NCI-H82 treated with DMSO at 0.1 percent for 48 hours (cell line): ENCODE results near the gene RNF4.
"Not testable (repeated sequence)": the region's sequence is repeated elsewhere in the genome, so short reads cannot be mapped to it uniquely, and the experiment has no call there.

Experiments used
- DNase-seq: peaks from one replicate; lab custom pipeline; 2025; ENCODE audit not compliant: unreplicated experiment; lab: John Stamatoyannopoulos, UW

Gene RNF4

DNA sequence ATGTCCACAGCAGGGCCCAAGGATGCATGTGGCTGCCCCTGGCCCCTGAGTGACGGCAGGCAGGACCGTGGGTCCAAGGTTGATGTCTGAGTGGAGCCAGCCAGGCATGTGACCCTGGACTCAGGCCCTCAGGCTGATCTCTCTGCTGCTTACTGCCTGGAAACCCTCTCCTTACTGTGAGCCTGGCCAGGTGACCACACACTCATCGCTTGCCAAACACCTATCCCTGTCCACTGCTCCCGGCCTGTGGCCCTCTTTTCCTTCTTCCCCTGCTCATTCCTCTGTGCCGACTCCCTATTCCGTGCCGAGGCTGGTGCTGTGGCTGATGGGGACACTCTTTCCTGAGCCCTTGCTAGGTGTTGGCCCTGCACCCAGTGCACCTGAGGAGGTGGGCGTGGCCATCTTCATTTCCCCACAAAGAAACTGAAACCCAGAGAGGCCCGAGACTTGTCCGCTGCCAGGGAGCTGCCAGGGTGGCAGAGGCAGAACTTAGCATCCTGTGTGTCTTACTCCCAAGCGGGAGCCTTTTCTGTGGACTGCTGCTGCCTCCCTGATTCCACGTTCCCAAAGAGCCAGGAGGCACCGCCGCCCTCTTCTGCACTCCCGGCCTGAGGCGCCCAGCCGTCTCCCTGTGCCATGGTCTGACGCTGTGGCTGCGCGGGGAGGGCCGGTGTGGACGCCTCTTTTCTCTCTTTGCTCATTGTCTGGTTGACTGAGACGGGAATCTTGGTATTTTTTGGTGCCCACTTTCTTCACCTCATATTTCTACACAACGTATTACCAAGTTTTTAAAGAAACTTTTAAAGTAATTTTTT, 11.2 kb upstream of the RNF4 start:
- DNase-seq, result no peak

- no peak for DNase-seq
These were observed 10.1 kb upstream of the RNF4 start for GRCh38 chr4:2458546-2459491.

DNA sequence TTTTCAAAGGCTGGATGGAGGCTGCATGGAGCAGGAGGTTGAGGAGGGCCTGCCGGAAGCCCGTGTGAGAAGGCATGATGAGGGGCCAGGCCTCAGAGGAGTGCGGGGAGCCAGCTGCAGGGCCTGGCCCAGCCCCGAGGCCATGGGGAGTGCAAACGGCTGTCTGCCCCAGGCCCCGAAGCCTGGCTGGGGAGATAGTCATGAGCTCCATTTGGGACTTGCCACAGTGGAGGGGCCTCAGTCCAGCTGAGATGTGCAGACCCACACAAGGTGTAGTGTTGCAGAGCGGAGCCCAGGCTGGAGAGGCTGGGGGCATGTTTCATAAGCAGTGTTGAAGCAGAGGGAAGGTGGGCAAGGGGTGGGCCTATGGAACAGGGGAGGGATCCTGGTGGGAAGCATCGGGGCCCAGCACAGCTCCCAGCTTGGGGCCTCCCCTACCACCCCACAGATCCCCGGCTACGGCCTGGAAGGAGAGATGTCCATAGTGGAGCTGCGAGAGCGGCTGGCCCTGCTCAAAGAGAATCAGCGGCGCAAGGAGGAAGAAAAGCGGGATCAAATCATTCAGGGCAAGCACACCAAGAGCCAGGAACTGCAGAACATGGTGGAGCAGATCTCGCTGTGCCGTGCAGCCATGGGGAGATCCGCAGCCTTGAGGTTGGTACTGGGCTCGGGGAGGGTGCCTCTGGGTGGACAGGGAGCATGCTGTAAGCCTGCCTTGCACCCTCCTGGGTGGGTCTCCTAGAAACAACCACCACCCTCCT, 9.1 kb upstream of the RNF4 start:
- DNase-seq, result no peak

- DNase-seq, result no peak
These were observed 7.5 kb upstream of the RNF4 start for GRCh38 chr4:2461246-2461960.

- no peak for DNase-seq
These were observed 6.5 kb upstream of the RNF4 start for GRCh38 chr4:2462218-2462991.

GRCh38 chr4:2462992-2463762, 5.7 kb upstream of the RNF4 start:
- DNase-seq, result no peak

DNA sequence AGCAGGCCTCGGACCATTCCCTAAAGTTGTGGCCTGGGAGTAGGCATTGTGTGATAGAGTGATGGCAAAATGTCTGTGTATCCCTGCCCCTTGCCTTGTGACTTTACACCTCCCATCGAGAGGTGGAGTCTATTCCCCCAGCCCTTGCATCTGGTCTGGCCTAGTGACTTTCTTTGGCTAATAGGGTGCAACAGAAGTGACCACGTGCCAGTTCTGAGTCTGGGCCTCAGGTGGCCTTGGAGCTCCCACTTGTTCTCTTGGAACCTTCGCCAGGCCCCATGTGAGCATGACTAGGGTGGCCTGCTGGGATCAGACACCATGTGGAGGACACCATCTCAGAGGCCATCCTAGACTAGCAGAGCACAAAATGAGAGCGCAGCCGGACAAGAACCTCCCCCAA, 3.9 kb upstream of the RNF4 start:
- DNase-seq, result no peak

DNA sequence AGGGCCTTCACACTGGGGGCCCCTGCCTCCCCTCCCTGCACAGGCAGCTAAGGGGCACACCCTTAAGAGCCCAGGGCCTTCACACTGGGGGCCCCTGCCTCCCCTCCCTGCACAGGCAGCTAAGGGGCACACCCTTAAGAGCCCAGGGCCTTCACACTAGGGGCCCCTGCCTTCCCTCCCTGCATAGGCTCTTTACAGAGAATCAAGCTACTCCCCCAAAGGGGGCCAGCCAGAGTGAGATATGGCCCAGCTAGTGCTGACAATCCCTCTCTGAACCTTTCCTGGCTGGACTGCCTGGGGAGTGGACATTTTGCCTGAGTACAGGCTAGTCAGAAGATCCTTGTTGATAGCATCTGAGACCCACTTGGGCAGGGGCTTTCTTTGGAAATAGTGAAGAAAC, 3.4 kb upstream of the RNF4 start:
- DNase-seq, result not testable (repeated sequence)

DNA sequence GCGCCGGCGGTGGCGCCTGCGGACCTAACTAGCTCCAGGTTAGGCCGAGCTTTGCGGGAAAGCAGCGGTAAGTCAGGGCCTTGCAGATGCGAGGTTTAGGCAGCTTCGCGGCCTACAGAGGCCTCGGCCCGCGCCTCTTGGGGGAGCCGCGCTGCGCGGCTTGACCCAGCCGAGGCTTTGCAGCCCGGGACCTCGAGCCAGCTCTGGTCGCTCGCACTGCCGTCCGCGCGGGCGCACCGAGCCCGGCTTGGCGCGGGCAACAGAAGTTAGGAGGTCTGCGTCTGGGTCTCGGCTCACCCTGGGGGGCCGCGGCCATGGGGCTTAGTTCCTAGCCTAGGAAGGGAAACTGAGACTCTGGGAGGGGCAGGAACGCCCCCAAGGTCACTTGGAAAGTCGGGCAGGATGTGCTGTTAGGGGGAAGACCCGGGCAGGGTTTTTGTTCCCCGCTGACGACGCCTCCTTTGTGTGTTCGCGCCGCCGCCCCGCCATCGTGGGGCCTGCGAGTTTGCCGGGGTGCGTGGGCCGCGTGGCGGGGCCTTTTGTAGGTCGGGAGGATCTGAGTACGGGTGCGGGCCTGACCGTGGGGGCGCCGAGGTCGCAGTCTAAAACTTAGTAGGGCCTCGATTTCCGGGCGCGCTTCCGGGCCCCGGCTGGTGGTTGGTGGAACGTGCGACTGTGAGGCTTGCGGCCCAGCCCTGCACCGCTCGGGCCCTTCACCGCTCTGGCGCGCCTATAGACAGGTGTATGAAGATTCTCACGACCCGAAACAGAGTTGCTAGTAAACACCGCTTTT, 482 bp downstream of the RNF4 start:
- no peak for DNase-seq

DNA sequence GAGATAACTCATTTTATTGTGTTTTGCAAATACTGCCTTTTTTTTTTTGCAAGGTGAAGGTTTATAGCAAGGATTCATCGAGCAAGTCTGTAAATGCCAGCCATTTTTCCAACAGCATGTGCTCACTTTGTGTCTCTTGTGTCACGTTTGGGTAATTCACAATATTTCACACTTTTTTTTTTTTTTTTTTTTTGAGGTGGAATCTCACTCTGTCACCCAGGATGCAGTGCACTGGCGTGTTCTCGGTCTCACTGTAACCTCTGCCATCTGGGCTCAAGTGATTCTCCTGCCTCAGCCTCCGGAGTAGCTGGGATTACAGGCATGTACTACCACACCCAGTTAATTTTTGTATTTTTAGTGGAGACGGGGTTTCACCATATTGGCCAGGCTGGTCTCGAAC, 1.9 kb downstream of the RNF4 start:
- DNase-seq, result no peak

DNA sequence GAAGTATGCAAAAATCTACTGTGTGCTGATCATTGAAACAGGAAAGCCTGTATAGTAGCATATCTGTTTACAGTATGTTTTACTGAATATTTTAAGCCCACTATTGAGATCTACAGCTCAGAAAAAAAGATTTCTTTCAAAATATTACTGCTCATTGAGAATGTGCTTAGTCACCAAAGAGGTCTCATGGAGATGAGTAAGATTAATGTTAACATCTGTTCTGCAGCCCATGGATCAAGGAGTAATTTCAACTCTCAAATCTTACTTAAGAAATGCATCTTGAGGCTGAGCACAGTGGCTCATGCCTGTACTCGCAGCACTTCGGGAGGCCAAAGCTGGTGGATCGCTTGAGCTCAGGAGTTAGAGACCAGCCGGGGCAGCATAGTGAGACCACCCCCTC, 3.3 kb downstream of the RNF4 start:
- DNase-seq, result no peak

- DNase-seq, result no peak
These were observed 9.3 kb downstream of the RNF4 start for GRCh38 chr4:2478229-2478628.

DNA sequence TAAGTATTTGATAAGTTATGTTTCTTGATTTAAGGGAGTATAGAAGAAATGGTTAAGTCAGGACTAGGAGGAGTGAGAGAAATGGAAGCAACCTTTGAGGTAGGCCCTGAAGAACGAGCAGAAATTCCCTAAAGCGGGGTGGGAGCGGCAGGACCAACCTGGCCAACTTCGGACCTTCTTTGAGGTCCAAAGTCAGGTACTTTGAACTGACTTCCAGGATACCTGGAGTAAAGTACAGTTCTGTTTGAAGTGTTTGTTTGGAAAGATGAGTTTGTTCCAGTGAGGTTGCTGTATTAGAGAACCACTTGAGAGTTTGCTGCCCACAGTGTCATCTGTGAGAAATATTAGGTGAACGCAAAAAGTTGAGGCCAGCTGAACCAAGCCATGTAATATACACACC, 11.7 kb downstream of the RNF4 start:
- DNase-seq, result no peak

- DNase-seq, result no peak
These were observed 13.3 kb downstream of the RNF4 start for GRCh38 chr4:2482192-2482591.

DNA sequence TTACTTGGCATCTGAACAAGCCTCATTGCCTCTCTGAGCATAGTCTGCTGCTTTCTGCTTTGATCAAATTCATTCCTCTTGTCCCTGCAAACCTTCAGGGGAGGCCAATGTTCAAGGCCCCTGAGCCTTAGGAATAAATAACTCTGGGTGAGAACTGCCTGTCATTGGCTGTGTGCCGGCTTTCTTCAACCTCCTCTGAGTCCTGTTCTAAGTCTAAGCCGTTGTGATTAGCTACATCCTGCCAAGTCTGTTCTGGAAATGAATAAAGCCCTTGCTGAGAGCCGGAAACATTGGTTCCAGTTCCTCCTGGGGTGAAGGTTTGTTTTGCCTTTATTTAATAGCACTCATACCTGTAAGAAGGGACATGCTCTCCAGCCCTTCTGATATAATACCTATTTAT, 13.8 kb downstream of the RNF4 start:
- peak; percentile 5 for DNase-seq

DNA sequence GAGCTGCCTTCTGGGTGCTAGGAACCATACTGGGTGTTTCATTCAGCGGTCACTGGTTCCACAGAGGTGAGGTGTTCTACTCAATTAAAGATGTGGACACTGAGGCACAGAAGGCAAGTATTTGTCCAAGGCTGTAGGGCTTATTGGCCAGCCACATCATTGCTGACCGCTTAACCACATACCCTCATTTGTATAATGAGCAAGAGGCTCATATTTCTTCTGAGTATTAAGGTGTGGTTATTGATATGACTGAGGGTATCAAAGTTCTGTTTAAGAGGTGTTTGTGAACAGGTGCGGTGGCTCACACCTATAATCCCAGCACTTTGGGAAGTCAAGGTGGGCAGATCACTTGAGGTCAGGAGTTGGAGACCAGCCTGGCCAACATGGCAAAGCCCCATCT, 14.3 kb downstream of the RNF4 start:
- no peak for DNase-seq

- no peak for DNase-seq
These were observed 15.3 kb downstream of the RNF4 start for GRCh38 chr4:2484185-2484584.

GRCh38 chr4:2484993-2485392, 16.1 kb downstream of the RNF4 start:
- no peak for DNase-seq
